Hepatocyte (in vitro differentiated cells): ENCODE data around the gene IRF6. TPM values are rescaled to one million over a fixed set of nuclear protein-coding genes. Genes with fewer than 3 reads are reported as not detected.

Experiments used
- DNase-seq: peaks from one replicate; pipeline ENCODE4 v3.0.0-alpha.2; 2016; ENCODE audit warnings: low spot score
- H2AFZ ChIP-seq: fragments of 200-600 bp; sonication (generic); 2 replicates; pipeline ENCODE4 v1.6.0; 2016; ENCODE audit warnings: antibody characterized with exemption, mild to moderate bottlenecking
- H3K27ac ChIP-seq: fragments of 200-600 bp; sonication (generic); 2 replicates; pipeline ENCODE4 v1.5.1; 2016; ENCODE audit warnings: mild to moderate bottlenecking
- H3K27me3 ChIP-seq: fragments of 200-600 bp; sonication (generic); 2 replicates; pipeline ENCODE4 v1.6.1; 2016
- H3K36me3 ChIP-seq: fragments of 200-600 bp; sonication (generic); replicated peaks from 2 replicates; pipeline ENCODE4 v1.5.1; 2016; ENCODE audit warnings: low read depth; ENCODE audit not compliant: insufficient read depth
- H3K4me1 ChIP-seq: fragments of 200-600 bp; sonication (generic); 2 replicates; pipeline ENCODE4 v1.5.1; 2016; ENCODE audit warnings: mild to moderate bottlenecking, moderate library complexity; ENCODE audit not compliant: insufficient read depth
- H3K4me2 ChIP-seq: fragments of 200-600 bp; sonication (generic); 2 replicates; pipeline ENCODE4 v1.6.0; 2016
- H3K4me3 ChIP-seq: fragments of 200-600 bp; sonication (generic); 2 replicates; pipeline ENCODE4 v1.5.1; 2016; ENCODE audit warnings: mild to moderate bottlenecking
- H3K79me2 ChIP-seq: fragments of 200-600 bp; sonication (generic); 2 replicates; pipeline ENCODE4 v1.6.0; 2017; ENCODE audit warnings: mild to moderate bottlenecking
- H3K9me2 ChIP-seq: fragments of 200-600 bp; sonication (generic); replicated peaks from 2 replicates; pipeline ENCODE4 v1.6.0; 2017; ENCODE audit warnings: mild to moderate bottlenecking; ENCODE audit not compliant: insufficient read depth
- H3K9me3 ChIP-seq: fragments of 200-600 bp; sonication (generic); 2 replicates; pipeline ENCODE4 v1.5.1; 2016; ENCODE audit warnings: low read depth, mild to moderate bottlenecking
- H4K20me1 ChIP-seq: fragments of 200-600 bp; sonication (generic); 2 replicates; pipeline ENCODE4 v1.6.0; 2016; ENCODE audit warnings: mild to moderate bottlenecking; ENCODE audit not compliant: insufficient read depth, poor library complexity, severe bottlenecking
- EZH2 ChIP-seq: fragments of 200-600 bp; sonication (generic); IDR thresholded peaks from 2 replicates; pipeline ENCODE4 v1.6.1; 2016; ENCODE audit warnings: antibody characterized with exemption, mild to moderate bottlenecking, borderline replicate concordance
- EZH2phosphoT487 ChIP-seq: fragments of 200-600 bp; sonication (generic); IDR thresholded peaks from one replicate; pipeline ENCODE4 v1.6.1; 2018; ENCODE audit warnings: antibody characterized with exemption, mild to moderate bottlenecking, low read depth, moderate library complexity; ENCODE audit not compliant: unreplicated experiment, severe bottlenecking
- WGBS: methylation state at CpG from one replicate; pipeline ENCODE4 v1.1.6; 2016; ENCODE audit warnings: low lambda C conversion rate; ENCODE audit errors: missing lambda C conversion rate; 5-methylcytosine and 5-hydroxymethylcytosine counted together
- polyA plus RNA-seq: library from polyadenylated mRNA; unstranded; fragments of >200 nt; fragmentation: Nextera tagmentation; extraction: Ambion mirVana; gene quantifications from 2 replicates; pipeline ENCODE4 v1.2.1, GENCODE V29; 2016
- total RNA-seq: library from RNA; depleted of rRNA; stranded (reverse); fragments of >200 nt; gene quantifications from 2 replicates; pipeline ENCODE4 v1.2.3, GENCODE V29; 2014
- TF ChIP-seq, protein P1 (sequence below): fragments of 200-600 bp; sonication (generic); IDR thresholded peaks from 2 replicates; pipeline ENCODE4 v1.5.1; 2016; ENCODE audit warnings: antibody characterized with exemption, mild to moderate bottlenecking; ENCODE audit not compliant: poor library complexity

IRF6 gene
- total and polyA plus RNA-seq, 2 experiments from 2014 or later: 31.0 to 35.3 TPM

DNA sequence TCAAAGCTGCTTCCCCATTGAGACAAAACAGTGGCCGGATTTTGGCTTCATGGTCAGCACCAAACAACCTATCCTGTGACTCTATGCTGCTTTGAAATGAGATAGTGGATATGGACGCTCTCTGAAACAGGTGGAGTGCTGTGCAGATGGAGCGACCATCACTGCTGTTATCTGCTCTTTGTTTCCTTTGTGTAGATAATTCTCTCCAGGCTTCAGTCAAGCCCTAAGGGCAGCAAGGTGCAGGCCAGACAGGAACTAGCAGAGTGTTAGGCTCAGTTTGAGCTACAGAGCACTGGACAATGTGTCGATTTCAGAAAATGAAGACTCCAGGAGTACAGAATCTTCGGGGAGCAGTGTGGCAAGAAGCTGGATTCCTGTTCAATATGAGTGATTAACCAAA lies 4.8 kb upstream of the IRF6 start:
- Histone ChIP-seq H3K4me1 (no peaks in the 10 kb centered on the region), H3K4me2 (no peak overlapping the region), H3K36me3 (no peaks in the 10 kb centered on the region), H3K27me3 (no peaks in the 10 kb centered on the region), H3K9me3 (no peaks in the 10 kb centered on the region), H4K20me1 (no peaks in the 10 kb centered on the region), H2AFZ (no peak overlapping the region), H3K9me2 (no peaks in the 10 kb centered on the region), H3K4me3 (no peak overlapping the region), H3K79me2 (peaks cover 3% of the 10 kb centered on the region), H3K27ac (no peak overlapping the region)
- 61% methylated on average over 5 of the region's 5 CpGs for WGBS
- no peak for DNase-seq
- TF ChIP-seq EZH2 (no peak), EZH2phosphoT487 (no peak)
- TF ChIP-seq, protein P1, sequence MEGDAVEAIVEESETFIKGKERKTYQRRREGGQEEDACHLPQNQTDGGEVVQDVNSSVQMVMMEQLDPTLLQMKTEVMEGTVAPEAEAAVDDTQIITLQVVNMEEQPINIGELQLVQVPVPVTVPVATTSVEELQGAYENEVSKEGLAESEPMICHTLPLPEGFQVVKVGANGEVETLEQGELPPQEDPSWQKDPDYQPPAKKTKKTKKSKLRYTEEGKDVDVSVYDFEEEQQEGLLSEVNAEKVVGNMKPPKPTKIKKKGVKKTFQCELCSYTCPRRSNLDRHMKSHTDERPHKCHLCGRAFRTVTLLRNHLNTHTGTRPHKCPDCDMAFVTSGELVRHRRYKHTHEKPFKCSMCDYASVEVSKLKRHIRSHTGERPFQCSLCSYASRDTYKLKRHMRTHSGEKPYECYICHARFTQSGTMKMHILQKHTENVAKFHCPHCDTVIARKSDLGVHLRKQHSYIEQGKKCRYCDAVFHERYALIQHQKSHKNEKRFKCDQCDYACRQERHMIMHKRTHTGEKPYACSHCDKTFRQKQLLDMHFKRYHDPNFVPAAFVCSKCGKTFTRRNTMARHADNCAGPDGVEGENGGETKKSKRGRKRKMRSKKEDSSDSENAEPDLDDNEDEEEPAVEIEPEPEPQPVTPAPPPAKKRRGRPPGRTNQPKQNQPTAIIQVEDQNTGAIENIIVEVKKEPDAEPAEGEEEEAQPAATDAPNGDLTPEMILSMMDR: no peak

DNA sequence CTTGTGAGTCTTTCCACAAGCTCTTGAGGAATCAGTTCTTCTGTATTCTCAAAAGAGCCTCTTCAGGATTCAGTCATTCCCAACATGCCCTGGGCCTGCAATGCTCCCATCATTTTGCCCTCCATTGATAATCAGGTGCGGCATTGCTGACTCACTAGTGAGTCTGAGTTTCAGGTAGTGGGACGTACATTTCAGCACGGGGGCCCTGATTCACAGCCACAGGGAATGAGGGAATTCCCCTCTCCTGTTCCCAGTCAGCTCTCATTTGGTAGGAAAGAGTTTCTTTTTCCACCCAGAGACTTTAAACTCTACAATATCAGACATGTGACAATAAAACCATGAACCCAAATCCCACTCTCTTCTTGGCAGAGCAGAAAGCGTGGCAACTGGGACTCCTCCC lies 3.7 kb upstream of the IRF6 start:
- Histone ChIP-seq H3K27me3 (no peaks in the 10 kb centered on the region), H3K27ac (no peak overlapping the region), H3K79me2 (peaks cover 15% of the 10 kb centered on the region), H3K9me3 (no peaks in the 10 kb centered on the region), H3K4me2 (no peak overlapping the region), H3K36me3 (no peaks in the 10 kb centered on the region), H3K4me3 (no peak overlapping the region), H4K20me1 (no peaks in the 10 kb centered on the region), H3K4me1 (no peaks in the 10 kb centered on the region), H3K9me2 (no peaks in the 10 kb centered on the region), H2AFZ (no peak overlapping the region)
- TF ChIP-seq EZH2phosphoT487: no peak
- no peak for TF ChIP-seq EZH2
- TF ChIP-seq, protein P1: no peak
- no peak for DNase-seq
- WGBS: 92% methylated on average over 4 of the region's 4 CpGs

DNA sequence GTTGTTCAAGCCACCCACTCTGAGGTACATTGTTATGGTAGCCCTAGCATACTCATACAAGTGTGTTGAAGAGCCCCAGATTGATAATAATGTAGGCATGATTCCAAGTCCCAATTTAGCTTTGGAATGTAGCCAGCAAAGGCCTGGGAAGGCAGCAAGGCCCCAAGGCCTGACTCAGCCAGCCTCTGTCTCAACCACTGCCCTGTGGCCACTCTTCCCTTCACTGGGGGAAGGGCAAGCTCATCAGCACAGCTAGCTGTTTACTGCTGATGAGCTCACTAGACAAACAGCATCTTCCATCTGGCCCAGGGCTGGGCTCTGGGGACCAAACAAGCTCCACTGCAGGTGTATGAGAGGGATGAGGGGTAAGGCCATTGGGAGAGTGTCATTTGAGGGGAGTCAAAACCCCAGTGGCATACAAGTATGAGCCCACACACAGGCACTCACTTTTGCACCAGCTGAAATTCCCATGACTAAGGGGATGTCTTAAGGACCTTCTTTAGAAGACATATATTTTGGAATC lies 2.2 kb upstream of the IRF6 start:
- no peaks in the 10 kb centered on the region for H3K9me2 ChIP-seq
- no peak overlapping the region for H2AFZ ChIP-seq
- no peak overlapping the region for H3K4me3 ChIP-seq
- H3K4me1 ChIP-seq: peaks cover 7% of the 10 kb centered on the region
- H3K36me3 ChIP-seq: no peaks in the 10 kb centered on the region
- no peak for TF ChIP-seq EZH2phosphoT487
- TF ChIP-seq EZH2: no peak
- TF ChIP-seq, protein P1: no peak
- peaks cover 4% of the 10 kb centered on the region for H4K20me1 ChIP-seq
- no peaks in the 10 kb centered on the region for H3K27me3 ChIP-seq
- H3K4me2 ChIP-seq: no peak overlapping the region
- no peaks in the 10 kb centered on the region for H3K9me3 ChIP-seq
- no peak overlapping the region for H3K27ac ChIP-seq
- H3K79me2 ChIP-seq: peaks cover 29% of the 10 kb centered on the region
- DNase-seq: peak; percentile 80

GRCh38 chr1:209807509-209807908 lies 1.6 kb upstream of the IRF6 start:
- Histone ChIP-seq H4K20me1 (peaks cover 7% of the 10 kb centered on the region), H2AFZ (no peak overlapping the region), H3K4me2 (no peak overlapping the region), H3K79me2 (peaks cover 36% of the 10 kb centered on the region), H3K4me1 (peaks cover 7% of the 10 kb centered on the region), H3K9me3 (no peaks in the 10 kb centered on the region), H3K27me3 (no peaks in the 10 kb centered on the region), H3K9me2 (no peaks in the 10 kb centered on the region), H3K36me3 (no peaks in the 10 kb centered on the region), H3K27ac (peak overlapping the region; percentile 97), H3K4me3 (no peak overlapping the region)
- WGBS: 94% methylated on average over 4 of the region's 4 CpGs
- DNase-seq: no peak
- TF ChIP-seq, protein P1: no peak
- TF ChIP-seq EZH2: no peak
- TF ChIP-seq EZH2phosphoT487: no peak
